SK-N-SH (cell line): ENCODE data around the gene SH2D3C. TPM values are rescaled to one million over a fixed set of nuclear protein-coding genes. Genes with fewer than 3 reads are reported as not detected.

ENCODE experiments used
- CTCF ChIA-PET: fragments of 300-600, 350-600 bp; formaldehyde crosslinking; extraction: SDS; loops from one replicate; lab custom pipeline; 2021; lab: Yijun Ruan, JAX
- POLR2A ChIA-PET: fragments of 350-600 bp; sonication (Branson Sonifier 250); formaldehyde crosslinking; extraction: SDS; loops from one replicate; lab custom pipeline; 2020; ENCODE audit warnings: antibody characterized with exemption, inconsistent platforms; lab: Yijun Ruan, JAX
- DNase-seq: peaks from one replicate; pipeline ENCODE4 v3.0.0; 2012
- H2AFZ ChIP-seq: fragments of 200-600 bp; sonication (generic); 2 replicates; pipeline ENCODE4 v1.8.1; 2016; ENCODE audit warnings: antibody characterized with exemption, mild to moderate bottlenecking, low read depth
- H3F3A ChIP-seq: fragments of 200-600 bp; sonication (generic); replicated peaks from 2 replicates; pipeline ENCODE3; 2016; ENCODE audit warnings: antibody characterized with exemption, mild to moderate bottlenecking; ENCODE audit not compliant: insufficient read depth
- H3K27ac ChIP-seq, 2 experiments: fragments of 200-500 bp in 1 of 2; fragments of 200-600 bp in 1 of 2; sonication (Bioruptor generic) in 1 of 2; sonication (generic), shearing (Covaris generic) in 1 of 2; 2 replicates each; pipeline versions ENCODE4 v1.5.1 to v1.6.1; 2014 to 2016; ENCODE audit warnings: low read depth in 2 of 2, inconsistent platforms in 1 of 2, low read length in 1 of 2, mild to moderate bottlenecking in 1 of 2, mixed read lengths in 1 of 2
- H3K27me3 ChIP-seq: fragments of 200-600 bp; sonication (generic), shearing (Covaris generic); 2 replicates; pipeline ENCODE4 v1.6.1; 2016; ENCODE audit warnings: mixed run types; ENCODE audit not compliant: insufficient read depth
- H3K36me3 ChIP-seq, 2 experiments: fragments of 200-500 bp in 1 of 2; fragments of 200-600 bp in 1 of 2; sonication (Bioruptor generic) in 1 of 2; sonication (generic) in 1 of 2; replicated peaks in 1 of 2; 2 replicates each; pipeline versions ENCODE3 to v1.5.1; 2014 to 2016; ENCODE audit warnings: low read length in 1 of 2, mild to moderate bottlenecking in 1 of 2; ENCODE audit not compliant: insufficient read depth in 2 of 2, control insufficient read depth in 1 of 2
- H3K4me1 ChIP-seq, 2 experiments: fragments of 200-500 bp in 1 of 2; fragments of 200-600 bp in 1 of 2; sonication (Bioruptor generic) in 1 of 2; sonication (generic), shearing (Covaris generic) in 1 of 2; 2 replicates each; pipeline versions ENCODE4 v1.5.1 to v1.6.1; 2014 to 2016; ENCODE audit warnings: low read depth in 1 of 2, low read length in 1 of 2, mixed run types in 1 of 2; ENCODE audit not compliant: insufficient read depth in 2 of 2, control insufficient read depth in 1 of 2
- H3K4me2 ChIP-seq: fragments of 200-600 bp; sonication (generic), shearing (Covaris generic); 2 replicates; pipeline ENCODE4 v1.6.1; 2017; ENCODE audit warnings: mixed run types
- H3K4me3 ChIP-seq, 2 experiments: fragments of 200-500 bp in 1 of 2; fragments of 200-600 bp in 1 of 2; sonication (Bioruptor generic) in 1 of 2; sonication (generic), shearing (Covaris generic) in 1 of 2; 2 replicates each; pipeline versions ENCODE4 v1.5.1 to v1.8.1; 2014 to 2016; ENCODE audit warnings: low read depth in 2 of 2, inconsistent platforms in 1 of 2, low read length in 1 of 2, mild to moderate bottlenecking in 1 of 2, mixed read lengths in 1 of 2, moderate library complexity in 1 of 2
- H3K79me2 ChIP-seq: fragments of 200-600 bp; sonication (generic); 2 replicates; pipeline ENCODE4 v1.8.1; 2017; ENCODE audit warnings: mild to moderate bottlenecking; ENCODE audit not compliant: insufficient read depth
- H3K9ac ChIP-seq: fragments of 200-600 bp; sonication (generic); 2 replicates; pipeline ENCODE4 v1.6.1; 2017; ENCODE audit warnings: mixed run types
- H3K9me2 ChIP-seq: fragments of 200-600 bp; sonication (generic); 2 replicates; pipeline ENCODE4 v1.6.1; 2017; ENCODE audit warnings: mixed run types
- H3K9me3 ChIP-seq: fragments of 200-600 bp; sonication (generic); 2 replicates; pipeline ENCODE4 v1.6.1; 2017; ENCODE audit warnings: mixed run types, mild to moderate bottlenecking, moderate library complexity
- H4K20me1 ChIP-seq: fragments of 200-600 bp; sonication (generic); 2 replicates; pipeline ENCODE4 v1.6.1; 2017; ENCODE audit warnings: mild to moderate bottlenecking, mixed run types; ENCODE audit not compliant: insufficient read depth
- CHD2 ChIP-seq: fragments of 150-350 bp; IDR thresholded peaks from 2 replicates; pipeline ENCODE4 v1.6.1; 2018; ENCODE audit warnings: low read length; ENCODE audit not compliant: partially characterized antibody
- ELF1 ChIP-seq: IDR thresholded peaks from 2 replicates; pipeline ENCODE4 v1.4.0; 2012
- EP300 ChIP-seq, 2 experiments: IDR thresholded peaks; 2 replicates each; pipeline versions ENCODE4 v1.4.0 to v1.6.1; 2012; ENCODE audit warnings: borderline replicate concordance in 1 of 2, low read depth in 1 of 2, low read length in 1 of 2
- FOSL2 ChIP-seq: IDR thresholded peaks from 2 replicates; pipeline ENCODE4 v1.4.0; 2012; ENCODE audit warnings: low read depth, mild to moderate bottlenecking, moderate library complexity, borderline replicate concordance
- GATA2 ChIP-seq: sonication (generic); formaldehyde crosslinking; IDR thresholded peaks from 2 replicates; pipeline ENCODE4 v1.5.0; 2020; ENCODE audit warnings: mild to moderate bottlenecking, missing genetic modification reagents
- JUND ChIP-seq: IDR thresholded peaks from 2 replicates; pipeline ENCODE4 v1.4.0; 2012
- MAX ChIP-seq: IDR thresholded peaks from 2 replicates; pipeline ENCODE4 v1.4.0; 2012; ENCODE audit warnings: low read depth
- MXI1 ChIP-seq: IDR thresholded peaks from 2 replicates; pipeline ENCODE4 v1.6.1; 2012; ENCODE audit warnings: mild to moderate bottlenecking, low read depth, low read length, improper control_type of control experiment
- NFIC ChIP-seq: IDR thresholded peaks from 2 replicates; pipeline ENCODE4 v1.4.0; 2012; ENCODE audit warnings: borderline replicate concordance
- RCOR1 ChIP-seq: fragments of 150-350 bp; IDR thresholded peaks from 2 replicates; pipeline ENCODE4 v1.6.1; 2017; ENCODE audit warnings: antibody characterized with exemption, low read length
- RXRA ChIP-seq: IDR thresholded peaks from 2 replicates; pipeline ENCODE4 v1.4.0; 2012; ENCODE audit warnings: low read depth, mild to moderate bottlenecking, borderline replicate concordance
- SIN3A ChIP-seq: IDR thresholded peaks from 2 replicates; pipeline ENCODE4 v1.6.1; 2012; ENCODE audit warnings: low read depth, mild to moderate bottlenecking, low read length, moderate library complexity, borderline replicate concordance
- SMC3 ChIP-seq: IDR thresholded peaks from 2 replicates; pipeline ENCODE4 v1.6.1; 2012; ENCODE audit warnings: low read depth, low read length, improper control_type of control experiment
- TAF1 ChIP-seq: IDR thresholded peaks from 2 replicates; pipeline ENCODE4 v1.6.1; 2012; ENCODE audit warnings: low read depth, mild to moderate bottlenecking, low read length, moderate library complexity, borderline replicate concordance
- USF2 ChIP-seq: fragments of 150-350 bp; IDR thresholded peaks from 2 replicates; pipeline ENCODE4 v1.6.1; 2017; ENCODE audit warnings: antibody characterized with exemption, low read length, low read depth, borderline replicate concordance
- ZBTB33 ChIP-seq: IDR thresholded peaks from 2 replicates; pipeline ENCODE4 v1.4.0; 2012; ENCODE audit warnings: low read depth, borderline replicate concordance
- WGBS: methylation state at CpG from one replicate; pipeline ENCODE4 v1.1.6; 2017; ENCODE audit warnings: low lambda C conversion rate; 5-methylcytosine and 5-hydroxymethylcytosine counted together
- polyA plus RNA-seq, 3 experiments: library from polyadenylated mRNA; depleted of rRNA; stranded (reverse); fragments of >200 nt; gene quantifications; 2 replicates each; pipeline ENCODE4 v1.2.3, GENCODE V29; 2012
- TF ChIP-seq, protein P1 (sequence below): fragments of 150-350 bp; IDR thresholded peaks from 2 replicates; pipeline ENCODE4 v1.6.1; 2016; ENCODE audit warnings: mild to moderate bottlenecking, low read depth, low read length
- TF ChIP-seq, protein P2 (sequence below): fragments of 200-600 bp; sonication (generic); IDR thresholded peaks from 2 replicates; pipeline ENCODE4 v1.6.1; 2017; ENCODE audit warnings: antibody characterized with exemption, mild to moderate bottlenecking, moderate library complexity
- TF ChIP-seq, protein P3 (sequence below): IDR thresholded peaks from 2 replicates; pipeline ENCODE4; 2012

The SH2D3C gene
- polyA plus RNA-seq, 1 of the 3 experiments (the other 2 are of a cell fraction): 0.15 TPM

DNA sequence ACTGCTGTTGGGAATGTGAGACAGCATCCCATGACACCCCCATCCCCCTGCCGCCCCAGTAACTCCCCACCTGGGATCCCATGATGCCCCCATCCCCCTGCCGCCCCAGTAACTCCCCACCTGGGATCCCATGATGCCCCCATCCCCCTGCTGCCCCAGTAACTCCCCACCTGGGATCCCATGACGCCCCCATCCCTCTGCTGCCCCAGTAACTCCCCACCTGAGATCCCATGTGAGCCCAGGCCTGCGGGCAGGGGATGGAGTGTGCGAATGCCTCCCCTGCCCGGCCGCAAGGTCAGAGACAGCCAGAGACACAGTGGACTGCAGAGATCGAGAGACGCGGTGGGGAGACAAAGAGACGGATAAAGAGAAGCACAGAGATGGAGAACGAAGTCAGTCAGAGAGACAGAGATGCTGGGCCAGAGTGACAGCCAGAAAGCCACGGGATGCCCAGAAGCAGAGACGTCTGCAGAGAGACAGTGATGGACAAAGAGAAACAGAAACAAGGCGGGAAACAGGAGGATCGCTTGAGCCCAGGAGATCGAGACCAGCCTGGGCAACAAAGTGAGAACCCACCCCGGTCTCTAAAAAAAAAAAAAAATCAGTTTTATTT is 992 bp downstream of the SH2D3C start:
- H3K9me3 ChIP-seq: no peaks in the 10 kb centered on the region
- H3K79me2 ChIP-seq: no peaks in the 10 kb centered on the region
- ChIA-PET CTCF (interaction anchor here (0.6 kb wide), 1 partner anchor 66 kb away, joined by 3 read pairs; no protein-coding TSS in a partner anchor), POLR2A (no interaction called here)
- no peaks in the 10 kb centered on the region for H3F3A ChIP-seq
- TF ChIP-seq, protein P1, sequence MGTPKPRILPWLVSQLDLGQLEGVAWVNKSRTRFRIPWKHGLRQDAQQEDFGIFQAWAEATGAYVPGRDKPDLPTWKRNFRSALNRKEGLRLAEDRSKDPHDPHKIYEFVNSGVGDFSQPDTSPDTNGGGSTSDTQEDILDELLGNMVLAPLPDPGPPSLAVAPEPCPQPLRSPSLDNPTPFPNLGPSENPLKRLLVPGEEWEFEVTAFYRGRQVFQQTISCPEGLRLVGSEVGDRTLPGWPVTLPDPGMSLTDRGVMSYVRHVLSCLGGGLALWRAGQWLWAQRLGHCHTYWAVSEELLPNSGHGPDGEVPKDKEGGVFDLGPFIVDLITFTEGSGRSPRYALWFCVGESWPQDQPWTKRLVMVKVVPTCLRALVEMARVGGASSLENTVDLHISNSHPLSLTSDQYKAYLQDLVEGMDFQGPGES: no peak
- TF ChIP-seq MAX (no peak), SMC3 (no peak), ELF1 (no peak), RXRA (no peak)
- H3K9ac ChIP-seq: no peak overlapping the region
- DNase-seq: no peak
- peaks cover 0 to 18% of the 10 kb centered on the region in 2 experiments; a peak in 1 of 4 replicates for H3K4me1 ChIP-seq
- no peaks in the 10 kb centered on the region for H3K36me3 ChIP-seq
- H2AFZ ChIP-seq: no peak overlapping the region
- no peaks in the 10 kb centered on the region for H3K27me3 ChIP-seq
- H3K4me2 ChIP-seq: no peak overlapping the region
- H3K9me2 ChIP-seq: no peaks in the 10 kb centered on the region
- 87% methylated on average over 16 of the region's 18 CpGs for WGBS
- no peaks in the 10 kb centered on the region for H4K20me1 ChIP-seq
- H3K4me3 ChIP-seq: no peak overlapping the region
- H3K27ac ChIP-seq: no peak overlapping the region

DNA sequence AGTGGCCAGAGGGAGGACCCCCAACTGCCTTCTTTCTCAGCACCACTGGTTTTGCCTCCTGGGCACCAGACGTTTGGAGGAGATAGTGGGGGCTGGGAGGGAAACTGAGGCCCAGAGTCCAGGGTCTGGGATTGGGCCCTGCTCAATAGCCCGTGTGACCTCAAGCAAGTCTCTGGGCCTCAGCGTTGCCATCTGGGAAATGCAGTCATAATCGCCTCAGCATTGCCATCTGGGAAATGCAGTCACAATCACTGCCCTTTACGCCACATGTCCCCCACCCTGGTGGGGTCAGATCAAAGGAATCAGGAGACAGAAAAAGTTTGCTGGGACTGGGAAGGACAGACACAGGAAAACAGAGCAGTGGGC is 1.6 kb downstream of the SH2D3C start:
- DNase-seq: no peak
- Histone ChIP-seq H4K20me1 (no peaks in the 10 kb centered on the region), H3K27ac (no peak overlapping the region), H3K9ac (no peak overlapping the region), H3K27me3 (no peaks in the 10 kb centered on the region), H3K36me3 (no peaks in the 10 kb centered on the region), H2AFZ (no peak overlapping the region), H3K4me3 (no peak overlapping the region), H3K4me2 (no peak overlapping the region), H3F3A (no peaks in the 10 kb centered on the region), H3K4me1 (peaks cover 0 to 18% of the 10 kb centered on the region in 2 experiments; a peak in 1 of 4 replicates), H3K9me3 (no peaks in the 10 kb centered on the region), H3K79me2 (no peaks in the 10 kb centered on the region), H3K9me2 (no peaks in the 10 kb centered on the region)
- 68% methylated on average over 3 of the region's 5 CpGs for WGBS
- ChIA-PET POLR2A (no interaction called here), CTCF (interaction anchor here (2.7 to 7.4 kb wide), 2 partner anchors 8 to 42 kb away, joined by 20 to 36 read pairs; partner anchors contain the start of gene TOR2A)
- TF ChIP-seq, protein P2, sequence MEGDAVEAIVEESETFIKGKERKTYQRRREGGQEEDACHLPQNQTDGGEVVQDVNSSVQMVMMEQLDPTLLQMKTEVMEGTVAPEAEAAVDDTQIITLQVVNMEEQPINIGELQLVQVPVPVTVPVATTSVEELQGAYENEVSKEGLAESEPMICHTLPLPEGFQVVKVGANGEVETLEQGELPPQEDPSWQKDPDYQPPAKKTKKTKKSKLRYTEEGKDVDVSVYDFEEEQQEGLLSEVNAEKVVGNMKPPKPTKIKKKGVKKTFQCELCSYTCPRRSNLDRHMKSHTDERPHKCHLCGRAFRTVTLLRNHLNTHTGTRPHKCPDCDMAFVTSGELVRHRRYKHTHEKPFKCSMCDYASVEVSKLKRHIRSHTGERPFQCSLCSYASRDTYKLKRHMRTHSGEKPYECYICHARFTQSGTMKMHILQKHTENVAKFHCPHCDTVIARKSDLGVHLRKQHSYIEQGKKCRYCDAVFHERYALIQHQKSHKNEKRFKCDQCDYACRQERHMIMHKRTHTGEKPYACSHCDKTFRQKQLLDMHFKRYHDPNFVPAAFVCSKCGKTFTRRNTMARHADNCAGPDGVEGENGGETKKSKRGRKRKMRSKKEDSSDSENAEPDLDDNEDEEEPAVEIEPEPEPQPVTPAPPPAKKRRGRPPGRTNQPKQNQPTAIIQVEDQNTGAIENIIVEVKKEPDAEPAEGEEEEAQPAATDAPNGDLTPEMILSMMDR: no peak
- no peak for TF ChIP-seq CHD2
- TF ChIP-seq, protein P3, sequence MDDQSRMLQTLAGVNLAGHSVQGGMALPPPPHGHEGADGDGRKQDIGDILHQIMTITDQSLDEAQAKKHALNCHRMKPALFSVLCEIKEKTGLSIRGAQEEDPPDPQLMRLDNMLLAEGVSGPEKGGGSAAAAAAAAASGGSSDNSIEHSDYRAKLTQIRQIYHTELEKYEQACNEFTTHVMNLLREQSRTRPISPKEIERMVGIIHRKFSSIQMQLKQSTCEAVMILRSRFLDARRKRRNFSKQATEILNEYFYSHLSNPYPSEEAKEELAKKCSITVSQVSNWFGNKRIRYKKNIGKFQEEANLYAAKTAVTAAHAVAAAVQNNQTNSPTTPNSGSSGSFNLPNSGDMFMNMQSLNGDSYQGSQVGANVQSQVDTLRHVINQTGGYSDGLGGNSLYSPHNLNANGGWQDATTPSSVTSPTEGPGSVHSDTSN: no peak
- TF ChIP-seq USF2: no peak
- no peak for TF ChIP-seq MXI1
- no peak for TF ChIP-seq JUND
- no peak for TF ChIP-seq NFIC
- no peak for TF ChIP-seq ZBTB33
- TF ChIP-seq RCOR1: no peak
- TF ChIP-seq TAF1: no peak
- TF ChIP-seq EP300 (IDR thresholded peaks at IDR 0.05; ENCODE audit: borderline replicate concordance in 1 of 2, low read depth in 1 of 2, low read length in 1 of 2): no peak
- TF ChIP-seq GATA2: no peak
- TF ChIP-seq FOSL2: no peak
- no peak for TF ChIP-seq SIN3A
